GM19372 (cell line): ENCODE data around the gene THADA.

Source experiments
- ATAC-seq: cut with Tn5 transposase; IDR thresholded peaks from one replicate; pipeline ENCODE4 v1.9.1; 2021; ENCODE audit warnings: mild to moderate bottlenecking, low read depth, moderate library complexity; ENCODE audit not compliant: unreplicated experiment

THADA gene

DNA sequence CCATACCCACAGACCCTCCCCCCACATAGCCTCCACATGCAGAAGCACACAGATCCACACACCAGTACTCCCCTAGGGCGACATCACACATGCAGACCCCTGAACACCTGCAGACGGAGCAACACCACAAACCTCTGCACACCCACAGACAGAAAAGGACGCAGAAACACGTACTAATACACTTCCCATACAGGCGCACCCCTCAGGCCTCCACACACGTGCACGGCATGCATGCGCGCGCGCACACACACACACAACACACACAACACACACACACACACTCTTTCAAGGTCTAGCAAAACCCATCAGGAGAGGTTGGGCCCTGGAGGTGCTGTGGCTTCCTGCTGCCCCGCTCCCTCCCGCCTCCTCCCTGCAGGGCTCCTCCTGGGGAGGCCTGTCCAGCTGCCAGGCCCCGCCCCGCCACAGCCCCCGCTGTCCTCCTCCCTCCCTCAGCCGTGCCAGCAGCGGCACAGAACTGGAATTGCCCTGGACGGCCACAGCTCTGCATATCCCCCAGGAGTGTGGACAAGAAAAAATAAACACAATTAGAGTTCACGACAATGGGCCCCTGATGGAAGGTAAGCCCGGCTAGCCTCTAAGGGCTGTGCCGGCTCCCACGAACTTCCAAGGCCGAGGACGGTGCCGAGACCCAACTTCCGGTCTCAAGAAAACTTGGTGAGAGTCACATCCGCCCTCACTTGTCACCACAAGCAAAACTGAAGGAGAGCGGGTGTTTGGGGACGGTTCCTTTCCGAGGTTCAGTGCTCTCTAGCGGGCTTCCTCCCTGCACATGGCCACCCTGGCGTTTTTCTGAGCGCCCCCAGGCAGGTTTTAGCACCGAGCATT lies 376.2 kb downstream of the THADA start:
- ATAC-seq: peak; percentile 51

DNA sequence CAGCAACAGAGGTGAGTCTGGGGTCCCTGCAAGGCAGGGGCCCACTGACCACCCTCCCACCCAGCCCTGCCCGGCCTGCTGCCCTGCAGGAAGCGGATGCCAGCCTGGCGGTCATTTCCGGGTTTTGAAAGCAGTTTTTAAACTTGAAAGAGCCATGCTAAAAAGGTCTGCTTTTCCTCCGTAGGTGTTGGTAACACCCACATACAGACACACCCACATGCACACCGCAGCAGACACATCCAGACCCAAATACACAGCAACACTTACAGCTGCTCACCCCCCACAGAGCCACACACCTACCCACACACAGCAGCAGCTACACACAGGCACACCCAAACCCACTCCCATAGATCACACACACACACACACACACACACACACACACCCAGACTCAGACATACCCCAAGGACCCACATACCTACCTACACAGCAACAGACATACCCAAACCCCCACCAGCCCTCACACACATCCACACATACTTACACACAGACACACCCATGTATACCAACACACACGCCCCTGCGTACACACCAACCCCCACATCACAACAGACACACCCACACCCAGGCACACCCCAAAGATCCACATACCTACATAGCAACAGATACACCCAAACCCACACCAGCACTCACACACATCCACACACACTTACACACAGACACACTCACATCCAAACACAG lies 377.0 kb downstream of the THADA start:
- peak; percentile 39 for ATAC-seq

DNA sequence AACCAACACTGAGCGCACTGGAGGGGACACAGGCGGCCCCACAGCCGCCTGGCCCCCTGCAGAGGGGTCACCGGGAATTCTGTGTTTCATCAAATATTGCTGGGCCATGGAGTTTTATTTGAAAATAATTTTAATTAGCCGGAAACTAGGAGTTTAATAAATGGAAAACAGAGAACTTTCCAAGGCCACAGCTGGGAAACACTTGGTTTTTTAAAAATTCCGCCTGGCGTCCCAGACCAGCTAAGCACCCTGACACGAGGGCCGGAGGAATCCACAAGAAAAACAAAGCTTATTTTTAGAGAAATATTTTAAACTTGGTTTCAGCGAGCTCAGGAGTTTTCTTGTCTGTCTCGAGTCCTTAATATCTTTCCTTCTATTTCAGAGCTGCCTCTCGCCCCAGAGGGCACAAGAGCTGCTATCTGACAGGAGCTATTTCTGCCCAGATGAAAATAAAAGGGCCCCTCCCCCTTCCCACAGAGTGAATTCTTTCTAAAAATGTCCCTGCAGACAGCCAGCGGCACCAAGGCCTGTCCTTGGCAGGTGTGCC lies 377.6 kb downstream of the THADA start:
- ATAC-seq: no peak

DNA sequence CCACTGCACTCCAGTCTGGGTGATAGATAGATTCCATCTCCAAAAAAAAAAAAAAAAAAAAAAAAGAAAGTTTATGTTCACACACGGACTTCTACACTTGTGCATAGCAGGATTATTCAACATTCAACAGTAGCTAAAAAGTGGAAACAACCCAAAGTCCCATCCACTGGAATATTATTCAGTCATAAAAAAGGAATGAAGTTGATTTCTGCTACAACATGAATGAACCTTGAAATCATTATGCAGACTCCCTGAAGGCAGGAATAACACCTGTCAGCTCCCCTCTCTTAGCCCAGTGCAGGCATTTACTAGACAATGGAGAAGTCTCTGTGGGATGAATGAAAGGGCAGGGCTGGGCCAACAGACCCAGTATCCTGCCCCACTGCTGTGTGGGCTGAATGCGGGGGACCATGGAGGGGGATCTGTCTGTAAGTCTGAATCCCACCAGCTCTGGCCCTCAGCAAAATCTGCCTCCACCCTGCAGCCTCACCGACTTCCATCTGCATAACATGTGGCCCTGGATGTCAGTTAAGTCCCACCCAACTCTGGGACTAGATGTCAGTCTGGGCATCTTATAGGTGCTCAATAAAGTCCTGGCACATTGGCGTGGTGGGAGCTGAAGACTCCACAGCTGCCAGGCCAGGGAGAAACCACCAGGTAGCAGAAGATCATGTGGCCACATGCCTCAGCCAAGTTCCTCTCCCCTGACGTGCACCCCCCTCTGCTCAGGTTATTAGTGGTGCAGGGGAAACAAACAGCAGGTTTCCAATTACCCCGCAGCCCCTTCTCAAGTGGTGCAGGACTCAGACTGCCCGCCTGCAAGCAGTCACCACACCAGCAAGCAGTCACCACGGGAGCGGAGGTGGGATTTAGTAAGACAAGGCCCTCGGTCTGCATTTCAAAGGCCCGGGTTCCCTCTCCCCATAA lies 378.3 kb downstream of the THADA start:
- ATAC-seq: no peak

DNA sequence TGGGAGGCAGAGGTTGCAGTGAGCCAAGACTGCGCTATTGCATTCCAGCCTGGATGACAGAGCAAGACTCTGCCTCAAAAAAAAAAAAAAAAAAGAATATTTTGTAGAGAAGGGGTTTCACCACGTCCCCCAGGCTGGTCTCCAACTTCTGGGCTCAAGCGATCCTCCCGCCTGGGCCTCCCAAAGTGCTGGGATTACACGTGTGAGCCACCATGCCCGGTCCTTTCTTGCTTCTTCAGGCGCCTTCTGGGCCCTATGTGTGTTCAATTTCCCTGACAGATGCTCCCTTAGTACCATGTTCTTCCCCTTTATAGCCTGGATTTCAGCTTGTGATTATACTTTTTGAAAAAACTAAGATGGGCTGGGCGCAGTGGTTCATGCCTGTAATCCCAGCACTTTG lies 379.2 kb downstream of the THADA start:
- no peak for ATAC-seq

DNA sequence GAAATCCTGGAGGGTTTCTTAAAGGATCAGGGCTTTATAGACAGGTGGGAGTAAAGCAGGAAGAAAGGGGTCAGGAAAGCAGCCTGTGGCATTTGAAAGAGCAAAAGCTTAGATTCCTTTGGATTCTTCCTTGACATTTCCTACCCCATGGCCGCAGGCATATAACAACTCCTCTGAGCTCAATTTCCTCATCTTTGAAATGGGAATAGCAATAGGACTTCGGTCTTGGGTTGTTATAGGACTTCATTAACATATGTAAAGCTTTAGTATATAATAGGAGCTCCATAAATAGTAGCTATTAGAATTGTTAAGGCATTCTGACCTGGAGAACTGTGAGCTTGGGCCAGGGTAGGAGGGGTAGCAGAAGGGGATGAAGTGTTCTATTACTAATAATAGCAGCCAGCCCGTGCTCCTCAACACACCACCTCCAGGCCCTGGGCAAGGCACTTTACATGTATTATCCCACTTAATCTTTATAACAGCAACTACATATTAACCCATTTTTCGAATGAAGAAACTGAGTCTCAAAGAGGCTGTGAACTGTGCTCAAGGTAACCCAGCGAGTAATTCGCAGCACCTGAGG lies 380.1 kb downstream of the THADA start:
- no peak for ATAC-seq

DNA sequence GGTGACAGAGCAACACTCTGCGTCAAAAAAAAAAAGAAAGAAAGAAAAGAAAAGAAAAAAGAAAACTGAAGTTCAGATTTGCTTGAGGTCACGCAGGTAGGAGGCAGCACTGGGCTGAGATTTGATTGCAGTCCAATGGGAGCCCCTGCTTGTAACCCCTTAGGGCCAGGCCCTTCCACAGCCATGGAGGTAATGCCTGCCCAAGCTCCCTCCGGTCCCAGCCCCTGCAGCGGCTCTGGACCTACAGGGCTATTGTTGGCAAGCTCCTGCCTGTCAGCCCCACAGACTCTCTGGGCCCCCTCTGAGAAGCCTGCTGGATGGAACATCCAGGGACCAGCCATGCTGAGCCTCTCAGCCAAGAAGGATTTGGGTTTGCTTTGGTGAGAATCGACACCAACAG lies 381.6 kb downstream of the THADA start:
- ATAC-seq: no peak

DNA sequence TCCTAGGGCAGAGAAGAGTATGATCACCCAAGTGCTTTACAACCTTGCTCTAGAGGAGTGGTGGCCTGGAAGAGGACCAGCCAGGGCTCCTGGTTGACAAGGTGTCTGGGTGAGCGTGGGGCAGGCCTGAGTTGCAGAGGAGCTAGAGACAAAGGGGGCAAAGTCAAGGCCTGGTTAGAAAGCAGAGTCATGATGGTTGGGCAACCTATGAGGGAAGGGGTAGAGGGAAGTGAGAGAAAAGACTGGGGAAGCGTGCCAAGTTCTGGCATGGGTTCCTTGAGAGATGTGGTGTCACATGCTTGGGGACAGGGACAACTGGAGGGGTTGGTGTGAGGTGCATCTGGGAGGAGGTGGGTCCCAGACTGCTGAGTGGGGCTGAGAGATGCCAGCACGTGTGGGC lies 382.9 kb downstream of the THADA start:
- ATAC-seq: no peak

DNA sequence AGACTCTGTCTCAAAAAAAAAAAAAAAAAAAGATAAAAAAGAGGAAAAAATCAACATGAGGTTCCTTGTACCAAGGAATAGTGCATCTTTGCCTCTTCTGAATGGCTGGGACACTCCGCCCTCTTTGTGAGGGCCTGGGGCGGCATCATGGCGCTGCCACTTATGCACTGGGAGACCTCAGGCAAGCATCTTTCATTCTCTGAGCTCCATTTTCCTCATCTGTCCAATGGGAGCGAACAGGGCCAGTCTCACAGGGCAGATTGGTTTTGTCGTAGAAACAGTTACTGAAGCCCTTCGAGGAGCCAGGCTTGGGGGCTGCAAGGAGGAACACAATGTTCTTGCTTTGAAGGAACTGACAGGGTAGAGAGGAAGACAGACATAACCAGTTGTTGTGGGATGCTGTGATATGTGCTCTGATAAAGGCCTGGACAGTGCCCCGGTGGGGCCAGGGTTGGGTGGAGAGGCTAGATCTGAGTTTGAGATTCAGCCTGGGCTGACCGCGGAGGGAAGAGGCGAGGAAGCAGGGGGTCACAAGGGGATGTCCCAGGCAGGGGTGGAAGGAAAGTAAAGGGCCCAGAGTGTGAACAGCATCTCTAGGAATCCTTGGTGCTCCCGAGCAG lies 383.5 kb downstream of the THADA start:
- no peak for ATAC-seq

DNA sequence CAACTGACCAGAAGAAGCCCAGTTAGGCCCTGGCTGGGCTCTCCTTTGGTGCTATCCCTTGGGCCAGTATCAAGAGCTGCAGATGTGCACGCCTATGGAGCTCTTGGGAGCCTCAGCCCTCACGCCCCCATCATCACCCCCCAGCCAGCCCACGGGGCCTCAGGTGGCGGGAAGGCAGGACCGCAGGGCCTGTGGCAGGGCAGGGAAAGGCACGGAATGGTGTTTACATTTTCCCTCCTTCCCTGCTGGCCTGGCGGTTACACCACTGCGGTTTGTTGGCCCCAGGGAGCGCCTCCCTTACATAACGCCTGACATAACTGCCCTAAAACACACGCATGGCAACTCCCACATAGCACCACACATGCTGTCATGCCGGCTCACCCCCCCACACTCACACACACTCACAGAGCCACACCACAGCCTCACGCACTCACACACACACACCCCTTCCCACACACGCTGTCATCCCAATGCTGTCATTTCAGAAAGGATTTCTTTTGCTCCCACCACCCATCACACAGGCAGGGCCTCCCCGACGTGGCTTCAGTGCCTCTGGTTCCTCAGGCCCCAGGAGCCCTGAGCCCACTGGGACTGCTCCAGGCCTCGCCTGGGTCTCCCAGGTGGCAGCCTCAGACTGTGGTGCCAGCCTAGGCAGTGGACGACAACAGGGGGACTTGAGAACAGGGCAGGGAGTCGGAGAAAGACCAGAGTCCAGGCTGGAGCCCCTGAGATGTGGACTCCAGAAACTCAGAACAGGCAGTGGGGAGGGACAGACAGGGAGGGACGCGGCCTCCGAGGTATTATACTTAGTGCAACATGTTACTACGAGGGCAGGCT lies 385.2 kb downstream of the THADA start:
- no peak for ATAC-seq

DNA sequence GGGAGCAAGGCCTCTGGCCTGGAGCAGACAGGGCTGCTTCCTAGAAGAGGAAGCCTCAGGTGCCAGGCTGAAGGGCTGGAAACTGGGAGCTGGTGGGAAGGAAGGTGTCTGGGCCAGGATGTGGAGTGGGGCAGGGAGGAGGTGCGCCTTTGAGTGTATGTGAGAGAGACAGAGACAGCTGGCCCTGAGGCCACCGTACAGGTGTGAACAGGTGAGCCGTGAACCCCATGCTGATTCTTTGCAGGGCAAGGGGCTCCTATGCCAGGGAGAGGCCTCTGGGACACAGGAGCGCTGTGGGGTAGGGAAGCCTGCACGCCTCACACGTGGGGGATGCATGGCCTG lies 385.7 kb downstream of the THADA start:
- no peak for ATAC-seq

DNA sequence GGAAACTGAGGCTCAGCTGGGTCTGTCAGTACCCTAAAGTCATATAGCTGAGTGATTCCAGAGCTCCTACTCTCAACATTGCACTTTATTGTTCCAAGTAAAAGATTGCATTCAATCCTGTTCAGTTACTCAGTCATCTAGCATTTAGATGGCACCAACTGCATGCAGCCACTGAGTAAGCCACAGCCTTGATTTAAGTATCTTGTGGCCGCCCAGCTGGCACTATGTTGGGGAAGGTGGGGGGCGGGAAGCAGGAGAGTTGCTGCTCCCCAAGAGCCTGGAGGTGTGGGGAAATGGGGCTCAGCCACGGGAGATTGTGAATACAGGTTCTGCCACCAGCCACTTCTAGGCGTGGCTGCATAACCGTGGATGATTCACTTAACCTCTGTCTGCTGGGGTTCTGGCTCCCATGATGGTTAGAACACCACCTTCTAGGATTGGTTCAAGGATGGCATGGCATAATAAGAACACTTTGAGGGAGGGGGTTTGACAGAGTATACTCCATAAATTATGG lies 386.6 kb downstream of the THADA start:
- ATAC-seq: no peak

DNA sequence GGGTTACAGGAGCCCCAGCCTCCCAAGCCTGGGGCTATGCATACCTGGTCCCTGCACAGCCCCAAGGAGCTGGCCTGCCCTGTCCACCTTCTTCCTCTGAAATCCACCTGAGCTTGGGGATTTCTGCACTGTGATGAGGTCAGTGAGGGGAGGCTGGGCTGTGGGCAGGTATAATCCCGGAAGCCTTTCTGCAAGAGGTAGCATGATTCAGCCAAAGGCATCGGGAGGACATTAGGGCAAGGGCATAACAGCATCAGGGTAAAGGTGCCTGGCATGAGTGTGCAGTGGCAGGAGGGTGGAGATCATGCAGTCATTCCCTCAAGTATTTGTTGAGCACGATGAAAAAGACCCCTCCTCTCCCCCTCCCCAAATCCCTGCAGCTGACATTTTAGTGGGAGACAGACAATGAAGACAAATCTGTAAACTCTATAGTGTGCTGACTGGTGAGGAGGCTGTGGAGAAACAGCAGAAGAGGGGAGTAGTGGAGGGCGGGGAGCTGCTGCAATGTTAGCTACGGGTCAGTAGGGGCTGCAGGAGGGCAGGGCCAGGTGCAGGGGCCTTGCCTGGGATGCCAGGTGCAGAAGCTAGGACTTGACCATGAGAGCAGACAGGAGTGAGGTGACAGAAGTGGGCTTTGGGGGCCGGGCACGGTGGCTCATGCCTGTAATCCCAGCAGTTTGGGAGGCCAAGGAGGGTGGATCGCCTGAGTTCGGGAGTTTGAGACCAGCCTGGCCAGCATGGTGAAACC lies 388.1 kb downstream of the THADA start:
- no peak for ATAC-seq

DNA sequence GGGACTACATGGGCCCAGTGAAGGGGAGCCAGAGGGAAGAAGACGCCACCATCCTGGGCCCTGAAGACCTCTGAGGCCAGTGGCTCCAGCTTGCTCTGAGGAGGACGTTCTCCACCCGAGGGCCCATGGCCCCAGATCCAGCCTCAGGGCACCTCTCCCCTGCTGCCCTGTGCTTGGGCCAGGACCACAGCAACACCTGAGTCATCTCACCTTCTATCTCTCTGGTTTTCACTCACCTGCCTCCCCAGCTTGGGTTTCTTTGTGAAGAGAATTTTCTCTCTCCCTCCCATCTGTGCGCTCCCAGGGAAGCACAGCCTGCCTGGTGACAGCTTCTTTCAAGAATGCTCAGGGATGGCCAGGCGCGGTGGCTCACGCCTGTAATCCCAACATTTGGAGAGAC lies 389.2 kb downstream of the THADA start:
- ATAC-seq: no peak

DNA sequence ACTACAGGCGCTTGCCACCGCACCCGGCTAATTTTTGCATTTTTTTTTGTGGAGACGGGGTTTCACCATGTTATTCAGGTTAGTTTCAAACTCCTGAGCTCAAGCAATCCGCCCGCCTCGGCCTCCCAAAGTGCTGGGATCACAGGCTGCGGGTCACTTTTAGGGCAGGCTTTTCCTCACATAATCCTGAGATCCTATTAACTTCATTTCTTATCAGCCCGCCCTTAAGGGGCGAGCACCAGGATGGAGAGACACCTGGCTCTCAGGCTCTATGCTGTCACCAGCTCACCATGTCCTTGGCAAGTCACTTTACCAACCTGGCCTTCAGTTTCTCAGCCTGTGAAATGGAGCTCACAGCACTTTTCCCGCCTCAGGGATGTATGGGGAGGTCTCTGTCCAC lies 392.5 kb downstream of the THADA start:
- ATAC-seq: no peak

DNA sequence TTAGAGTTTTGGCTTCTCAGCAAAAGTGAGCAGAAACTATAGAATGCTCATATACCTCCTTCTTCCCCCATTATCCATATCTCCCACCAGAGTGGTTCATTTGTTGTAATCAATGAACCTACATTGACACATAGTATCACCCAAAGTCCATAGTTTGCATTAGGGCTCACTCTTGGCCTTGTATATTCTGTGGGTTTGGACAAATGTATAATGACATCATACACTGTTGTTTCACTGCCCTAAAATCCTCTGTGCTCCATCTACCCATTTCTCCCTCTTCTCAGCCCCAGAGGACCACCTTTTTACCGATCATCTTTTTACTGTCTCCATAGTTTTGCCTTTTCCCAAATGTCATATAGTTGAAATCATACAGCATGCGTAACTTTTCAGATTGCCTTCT lies 393.5 kb downstream of the THADA start:
- no peak for ATAC-seq

DNA sequence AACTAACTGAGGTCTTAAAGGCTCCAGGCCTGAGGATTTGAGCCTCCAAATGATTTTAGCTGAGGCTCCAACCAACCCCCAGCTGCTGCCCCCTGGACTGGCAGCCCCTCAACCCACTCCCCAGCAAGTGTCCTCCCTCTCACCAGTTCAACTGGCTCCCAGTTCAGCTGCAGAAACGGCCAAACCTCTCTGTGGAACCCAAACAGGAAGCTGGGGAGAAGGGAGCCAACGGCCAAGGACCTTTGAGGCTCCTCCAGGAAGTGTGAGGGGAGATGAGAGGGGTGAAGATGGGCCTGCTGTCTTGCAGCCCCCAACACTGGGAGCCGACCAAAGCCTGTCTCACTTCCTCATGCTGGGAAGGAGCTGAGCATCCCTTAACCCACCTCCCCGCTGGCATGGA lies 394.3 kb downstream of the THADA start:
- ATAC-seq: no peak

DNA sequence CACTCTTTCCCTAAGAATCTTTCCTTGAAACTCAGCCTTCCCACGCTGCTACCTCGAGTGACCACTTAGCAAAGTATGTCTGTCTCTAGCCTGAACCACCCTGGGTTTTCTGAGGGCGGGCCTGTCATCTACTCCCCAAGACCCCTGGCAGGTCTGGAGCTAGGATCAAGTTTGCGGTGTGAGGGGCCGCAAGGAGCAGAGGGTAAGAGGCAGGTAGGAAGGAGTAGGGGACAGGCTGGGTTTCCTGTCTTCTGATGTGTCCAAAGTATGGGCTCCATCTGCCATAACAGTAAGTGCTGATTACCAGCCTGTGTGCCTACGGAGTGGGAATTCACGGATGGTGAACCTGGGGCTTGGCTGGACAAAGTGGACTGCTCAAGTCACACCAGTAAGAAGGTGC lies 394.8 kb downstream of the THADA start:
- ATAC-seq: no peak
